GM23248 (cell line): Measurements from ENCODE around the gene ZNF394. TPM values are rescaled to one million over a fixed set of nuclear protein-coding genes. Genes with fewer than 3 reads are reported as not detected.

Source experiments
- DNase-seq: peaks from one replicate; pipeline ENCODE4 v3.0.0-alpha.2; 2015
- H2AFZ ChIP-seq: fragments of 200-600 bp; sonication (generic); 2 replicates; pipeline ENCODE4 v1.6.1; 2016; ENCODE audit warnings: antibody characterized with exemption
- H3F3A ChIP-seq: fragments of 200-600 bp; sonication (generic); 2 replicates; pipeline ENCODE4 v1.6.1; 2016; ENCODE audit warnings: mild to moderate bottlenecking, antibody characterized with exemption, mixed run types; ENCODE audit not compliant: insufficient read depth
- H3K27ac ChIP-seq: fragments of 200-600 bp; sonication (generic); 2 replicates; pipeline ENCODE4 v1.5.1; 2016; ENCODE audit warnings: mild to moderate bottlenecking
- H3K27me3 ChIP-seq: fragments of 200-600 bp; sonication (generic); replicated peaks from 2 replicates; pipeline ENCODE4 v1.6.1; 2016; ENCODE audit warnings: mild to moderate bottlenecking; ENCODE audit not compliant: insufficient read depth
- H3K36me3 ChIP-seq: fragments of 200-600 bp; sonication (generic); 2 replicates; pipeline ENCODE4 v1.6.1; 2016; ENCODE audit warnings: low read depth, mild to moderate bottlenecking
- H3K4me1 ChIP-seq: fragments of 200-600 bp; sonication (generic); 2 replicates; pipeline ENCODE4 v1.6.1; 2016; ENCODE audit warnings: mild to moderate bottlenecking; ENCODE audit not compliant: insufficient read depth
- H3K4me2 ChIP-seq: fragments of 200-600 bp; sonication (generic); one replicate; pipeline ENCODE4 v1.6.1; 2016; ENCODE audit warnings: mild to moderate bottlenecking; ENCODE audit not compliant: unreplicated experiment
- H3K4me3 ChIP-seq: fragments of 200-600 bp; sonication (generic); 2 replicates; pipeline ENCODE4 v1.5.1; 2016; ENCODE audit warnings: mild to moderate bottlenecking
- H3K79me2 ChIP-seq: fragments of 200-600 bp; sonication (generic); 2 replicates; pipeline ENCODE4 v1.6.1; 2016; ENCODE audit warnings: mild to moderate bottlenecking; ENCODE audit not compliant: insufficient read depth
- H3K9ac ChIP-seq: fragments of 200-600 bp; sonication (generic); 2 replicates; pipeline ENCODE4 v1.6.1; 2016; ENCODE audit warnings: mild to moderate bottlenecking
- H3K9me2 ChIP-seq: fragments of 200-600 bp; sonication (generic); 2 replicates; pipeline ENCODE4 v1.6.1; 2016; ENCODE audit warnings: mixed run types, mild to moderate bottlenecking, moderate library complexity; ENCODE audit not compliant: insufficient read depth
- H3K9me3 ChIP-seq: fragments of 200-600 bp; sonication (generic); one replicate; pipeline ENCODE4 v1.6.1; 2017; ENCODE audit warnings: low read depth
- H4K20me1 ChIP-seq: fragments of 200-600 bp; sonication (generic); 2 replicates; pipeline ENCODE4 v1.6.0; 2016; ENCODE audit not compliant: insufficient read depth
- EZH2 ChIP-seq: fragments of 200-600 bp; sonication (generic); IDR thresholded peaks from 2 replicates; pipeline ENCODE4 v1.6.1; 2018; ENCODE audit warnings: antibody characterized with exemption, mild to moderate bottlenecking; ENCODE audit not compliant: insufficient read depth, poor library complexity, severe bottlenecking
- EZH2phosphoT487 ChIP-seq: fragments of 200-600 bp; sonication (generic); IDR thresholded peaks from 2 replicates; pipeline ENCODE4 v1.6.1; 2018; ENCODE audit warnings: antibody characterized with exemption, moderate library complexity, mild to moderate bottlenecking, low read depth; ENCODE audit not compliant: insufficient read depth
- WGBS, 2 experiments: methylation state at CpG; one replicate each; pipeline ENCODE4 v1.1.6; 2015 to 2017; ENCODE audit warnings: low lambda C conversion rate in 2 of 2, low coverage in 1 of 2; ENCODE audit errors: missing lambda C conversion rate in 2 of 2; 5-methylcytosine and 5-hydroxymethylcytosine counted together
- in situ Hi-C: fragments of 300-500 bp; cut with MboI; formaldehyde crosslinking; loops from 2 replicates; pipeline ENCODE4 v1.15.0; 2020
- polyA plus RNA-seq: library from polyadenylated mRNA; unstranded; fragments of >200 nt; fragmentation: Nextera tagmentation; extraction: Ambion mirVana; gene quantifications from 2 replicates; pipeline ENCODE4 v1.2.1, GENCODE V29; 2016
- total RNA-seq: library from RNA; depleted of rRNA; stranded (reverse); fragments of >200 nt; shearing (Covaris generic); gene quantifications from 2 replicates; pipeline ENCODE4 v1.2.3, GENCODE V29; 2014

Gene ZNF394
- total and polyA plus RNA-seq, 2 experiments from 2014 or later, result 16.8 to 24.3 TPM

GRCh38 chr7:99500637-99501009, 542 bp upstream of the ZNF394 start:
- DNase-seq, result no peak
- Histone ChIP-seq H3K4me3 (peak overlapping the region; percentile 99), H3K27ac (peak overlapping the region; percentile 88), H3K9me3 (no peaks in the 10 kb centered on the region), H3K27me3 (no peaks in the 10 kb centered on the region), H3K4me1 (peaks cover 13% of the 10 kb centered on the region), H3K36me3 (peaks cover 12% of the 10 kb centered on the region; the same call in 1 of the 2 replicates), H3K4me2 (peak overlapping the region; percentile 84), H3K79me2 (peaks cover 70% of the 10 kb centered on the region), H4K20me1 (no peaks in the 10 kb centered on the region; the same call in 1 of the 2 replicates), H3F3A (peaks cover 11% of the 10 kb centered on the region; the same call in 1 of the 2 replicates), H3K9ac (peak overlapping the region; percentile 88), H3K9me2 (no peaks in the 10 kb centered on the region), H2AFZ (peak overlapping the region; percentile 98)
- 55% methylated on average over 16 of the region's 16 CpGs for WGBS, 2 experiments
- in situ Hi-C loops, result no loop called here
- no peak for TF ChIP-seq EZH2
- TF ChIP-seq EZH2phosphoT487, result no peak

GRCh38 chr7:99499371-99499720, 735 bp downstream of the ZNF394 start:
- no peaks in the 10 kb centered on the region for H3K9me3 ChIP-seq
- H3K9ac ChIP-seq, result peak overlapping the region; percentile 88
- H3K4me1 ChIP-seq, result peaks cover 12% of the 10 kb centered on the region; the same call in 1 of the 2 replicates
- H4K20me1 ChIP-seq, result no peaks in the 10 kb centered on the region; the same call in 1 of the 2 replicates
- H3K4me2 ChIP-seq, result peak overlapping the region; percentile 84
- H3K79me2 ChIP-seq, result peaks cover 77% of the 10 kb centered on the region
- DNase-seq, result peak; percentile 53
- no peaks in the 10 kb centered on the region for H3K27me3 ChIP-seq
- peak overlapping the region; percentile 99 for H3K4me3 ChIP-seq
- peak overlapping the region; percentile 88 for H3K27ac ChIP-seq
- no peaks in the 10 kb centered on the region for H3K9me2 ChIP-seq
- peak overlapping the region; percentile 98 for H2AFZ ChIP-seq
- in situ Hi-C loops, result no loop called here
- peaks cover 23% of the 10 kb centered on the region for H3K36me3 ChIP-seq
- H3F3A ChIP-seq, result peaks cover 11% of the 10 kb centered on the region; the same call in 1 of the 2 replicates
- WGBS, 2 experiments, result 1 to 4% methylated on average over 14 of the region's 14 CpGs
- no peak for TF ChIP-seq EZH2phosphoT487

- H3K27me3 ChIP-seq, result no peaks in the 10 kb centered on the region
- H3K4me3 ChIP-seq, result peak overlapping the region; percentile 99
- in situ Hi-C loops, result no loop called here
- peak overlapping the region; percentile 88 for H3K27ac ChIP-seq
- H3K4me2 ChIP-seq, result peak overlapping the region; percentile 84
- H3K9ac ChIP-seq, result peak overlapping the region; percentile 88
- no peaks in the 10 kb centered on the region; the same call in 1 of the 2 replicates for H4K20me1 ChIP-seq
- H3K9me3 ChIP-seq, result no peaks in the 10 kb centered on the region
- 71 to 72% methylated on average over 11 of the region's 11 CpGs for WGBS, 2 experiments
- H3F3A ChIP-seq, result peaks cover 11% of the 10 kb centered on the region; the same call in 1 of the 2 replicates
- H3K79me2 ChIP-seq, result peaks cover 86% of the 10 kb centered on the region
- no peak for TF ChIP-seq EZH2
- TF ChIP-seq EZH2phosphoT487, result no peak
- peaks cover 12% of the 10 kb centered on the region; the same call in 1 of the 2 replicates for H3K4me1 ChIP-seq
- no peaks in the 10 kb centered on the region for H3K9me2 ChIP-seq
- peak; percentile 11 for DNase-seq
- peaks cover 31% of the 10 kb centered on the region for H3K36me3 ChIP-seq
- no peak overlapping the region for H2AFZ ChIP-seq
These were observed 1.5 kb downstream of the ZNF394 start for GRCh38 chr7:99498546-99498944.

GRCh38 chr7:99497766-99498545, 2.1 kb downstream of the ZNF394 start:
- no peaks in the 10 kb centered on the region for H3K9me2 ChIP-seq
- no peak for DNase-seq
- in situ Hi-C loops, result no loop called here
- WGBS, 2 experiments, result 71 to 77% methylated on average over 6 of the region's 6 CpGs
- H3K79me2 ChIP-seq, result peaks cover 91% of the 10 kb centered on the region
- no peak overlapping the region for H2AFZ ChIP-seq
- H3F3A ChIP-seq, result peaks cover 11% of the 10 kb centered on the region; the same call in 1 of the 2 replicates
- peak overlapping the region; percentile 88 for H3K9ac ChIP-seq
- H3K27ac ChIP-seq, result no peak overlapping the region
- no peaks in the 10 kb centered on the region; the same call in 1 of the 2 replicates for H4K20me1 ChIP-seq
- H3K27me3 ChIP-seq, result no peaks in the 10 kb centered on the region
- peak overlapping the region; percentile 84 for H3K4me2 ChIP-seq
- no peaks in the 10 kb centered on the region for H3K9me3 ChIP-seq
- H3K4me1 ChIP-seq, result peaks cover 12% of the 10 kb centered on the region; the same call in 1 of the 2 replicates
- no peak for TF ChIP-seq EZH2
- TF ChIP-seq EZH2phosphoT487, result no peak
- H3K4me3 ChIP-seq, result peak overlapping the region; percentile 99
- H3K36me3 ChIP-seq, result peaks cover 37% of the 10 kb centered on the region
